Osteoblast (primary cell): ENCODE data around the gene SORCS1. TPM values are rescaled to one million over a fixed set of nuclear protein-coding genes. Genes with fewer than 3 reads are reported as not detected.

Experiments used
- DNase-seq: peaks from one replicate; pipeline ENCODE4 v3.0.0; 2011; ENCODE audit warnings: low spot score, mixed read lengths; ENCODE audit not compliant: insufficient read length; ENCODE audit errors: missing footprints
- H2AFZ ChIP-seq: 2 replicates; pipeline ENCODE4 v1.6.0; 2011; ENCODE audit warnings: mild to moderate bottlenecking, low read length
- H3K27ac ChIP-seq: 2 replicates; pipeline ENCODE4 v1.5.1; 2011; ENCODE audit warnings: mild to moderate bottlenecking, low read depth, low read length, moderate library complexity
- H3K27me3 ChIP-seq: 2 replicates; pipeline ENCODE4 v1.6.0; 2012; ENCODE audit warnings: mild to moderate bottlenecking, control low read depth, inconsistent platforms, low read length, moderate library complexity; ENCODE audit not compliant: insufficient read depth
- H3K36me3 ChIP-seq: 2 replicates; pipeline ENCODE4 v1.5.1; 2011; ENCODE audit warnings: mild to moderate bottlenecking, low read length, control low read depth, moderate library complexity; ENCODE audit not compliant: insufficient read depth
- H3K4me1 ChIP-seq: 2 replicates; pipeline ENCODE4 v1.5.1; 2011; ENCODE audit warnings: mild to moderate bottlenecking, low read length, control low read depth, moderate library complexity; ENCODE audit not compliant: insufficient read depth
- H3K4me2 ChIP-seq: 2 replicates; pipeline ENCODE4 v1.6.0; 2011; ENCODE audit warnings: mild to moderate bottlenecking, low read length; ENCODE audit not compliant: insufficient read depth
- H3K4me3 ChIP-seq: fragments of 200-600 bp; sonication (generic); 3 replicates; pipeline ENCODE4 v1.5.1; 2012; ENCODE audit warnings: mild to moderate bottlenecking, low read length, inconsistent platforms; ENCODE audit not compliant: insufficient read depth
- H3K79me2 ChIP-seq: 2 replicates; pipeline ENCODE4 v1.6.0; 2012; ENCODE audit warnings: mild to moderate bottlenecking, low read length, control low read depth, inconsistent platforms; ENCODE audit not compliant: insufficient read depth
- H3K9me3 ChIP-seq: 2 replicates; pipeline ENCODE4 v1.5.1; 2011; ENCODE audit warnings: low read depth, low read length, control low read depth
- H4K20me1 ChIP-seq: 2 replicates; pipeline ENCODE4 v1.6.0; 2012; ENCODE audit warnings: mild to moderate bottlenecking, low read length, control low read depth; ENCODE audit not compliant: insufficient read depth
- CTCF ChIP-seq: IDR thresholded peaks from 2 replicates; pipeline ENCODE4 v1.5.1; 2011; ENCODE audit warnings: mild to moderate bottlenecking, low read depth, low read length, moderate library complexity; ENCODE audit errors: extremely low read depth
- total RNA-seq: library from RNA; depleted of rRNA; stranded (reverse); fragments of >200 nt; gene quantifications from 2 replicates; pipeline ENCODE4 v1.2.3, GENCODE V29; 2012

Gene SORCS1
- total RNA-seq, 1 donor, result not detected

DNA sequence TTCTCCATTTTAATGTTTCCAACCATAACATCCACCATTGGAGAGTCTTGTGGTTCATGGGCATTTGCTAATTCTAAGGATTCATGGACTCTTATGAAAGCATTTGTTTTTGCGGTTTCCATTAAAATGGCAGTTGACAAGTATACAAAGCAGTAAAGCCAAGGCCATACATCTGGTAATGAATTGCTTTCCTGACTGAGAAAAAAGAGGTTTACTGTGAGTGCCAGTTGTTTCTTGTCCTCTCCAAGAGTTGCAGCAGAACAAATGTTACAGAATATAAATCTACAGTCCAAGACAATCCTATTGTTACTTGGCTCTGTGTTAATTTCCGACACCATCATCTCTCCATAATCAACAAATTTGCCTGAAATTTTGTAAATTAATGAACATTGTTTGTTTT is 261.3 kb downstream of the SORCS1 start:
- H3K4me2 ChIP-seq, result no peak overlapping the region
- TF ChIP-seq CTCF, result no peak
- no peaks in the 10 kb centered on the region for H3K4me1 ChIP-seq
- no peak overlapping the region for H3K27ac ChIP-seq
- no peaks in the 10 kb centered on the region for H4K20me1 ChIP-seq
- H3K4me3 ChIP-seq, result no peak overlapping the region
- H3K9me3 ChIP-seq, result peaks cover 4% of the 10 kb centered on the region
- no peak overlapping the region for H2AFZ ChIP-seq
- no peaks in the 10 kb centered on the region for H3K36me3 ChIP-seq
- no peaks in the 10 kb centered on the region for H3K79me2 ChIP-seq
- no peak for DNase-seq
- H3K27me3 ChIP-seq, result no peaks in the 10 kb centered on the region

- no peaks in the 10 kb centered on the region for H4K20me1 ChIP-seq
- no peaks in the 10 kb centered on the region for H3K27me3 ChIP-seq
- H3K4me3 ChIP-seq, result no peak overlapping the region
- no peaks in the 10 kb centered on the region for H3K4me1 ChIP-seq
- no peak overlapping the region for H3K4me2 ChIP-seq
- no peaks in the 10 kb centered on the region for H3K79me2 ChIP-seq
- H3K9me3 ChIP-seq, result peaks cover 4% of the 10 kb centered on the region
- no peak for DNase-seq
- H2AFZ ChIP-seq, result no peak overlapping the region
- H3K27ac ChIP-seq, result no peak overlapping the region
- H3K36me3 ChIP-seq, result no peaks in the 10 kb centered on the region
- no peak for TF ChIP-seq CTCF
Observed at GRCh38 chr10:106900016-106900652, 264.4 kb downstream of the SORCS1 start.

- no peaks in the 10 kb centered on the region for H3K4me1 ChIP-seq
- no peak overlapping the region for H3K4me3 ChIP-seq
- H3K79me2 ChIP-seq, result no peaks in the 10 kb centered on the region
- no peaks in the 10 kb centered on the region for H3K27me3 ChIP-seq
- TF ChIP-seq CTCF, result no peak
- no peaks in the 10 kb centered on the region for H3K36me3 ChIP-seq
- no peaks in the 10 kb centered on the region for H4K20me1 ChIP-seq
- H3K4me2 ChIP-seq, result no peak overlapping the region
- H2AFZ ChIP-seq, result no peak overlapping the region
- no peak for DNase-seq
- H3K27ac ChIP-seq, result no peak overlapping the region
- H3K9me3 ChIP-seq, result no peaks in the 10 kb centered on the region
Observed at GRCh38 chr10:106898446-106898845, 266.1 kb downstream of the SORCS1 start.

DNA sequence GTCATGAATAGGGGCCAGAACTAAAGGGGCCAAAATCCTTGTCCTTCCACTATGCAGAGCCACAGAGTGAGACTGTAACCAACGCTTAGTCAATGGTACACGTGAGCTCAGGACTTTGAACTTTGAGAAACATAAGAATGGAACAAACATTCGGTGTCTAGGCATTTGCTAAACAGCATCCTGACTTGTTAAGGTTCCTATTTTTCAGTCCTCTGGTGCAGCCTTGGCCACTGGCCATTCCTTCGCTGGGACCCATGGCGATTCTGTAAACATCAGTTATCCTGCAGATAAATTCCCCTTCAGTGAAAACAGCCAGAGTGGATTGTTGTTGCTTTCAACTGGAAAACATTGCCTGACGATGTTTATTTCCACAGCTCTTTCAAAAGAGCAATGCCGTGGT is 266.8 kb downstream of the SORCS1 start:
- Histone ChIP-seq H3K79me2 (no peaks in the 10 kb centered on the region), H3K4me3 (no peak overlapping the region), H4K20me1 (no peaks in the 10 kb centered on the region), H3K9me3 (no peaks in the 10 kb centered on the region), H3K27ac (no peak overlapping the region), H3K4me2 (no peak overlapping the region), H3K4me1 (no peaks in the 10 kb centered on the region), H3K27me3 (no peaks in the 10 kb centered on the region), H2AFZ (no peak overlapping the region), H3K36me3 (no peaks in the 10 kb centered on the region)
- DNase-seq, result no peak
- TF ChIP-seq CTCF, result no peak
